Raji (cell line): ENCODE measurements around the gene STARD10.

ENCODE experiments used
- POLR2A ChIP-seq: IDR thresholded peaks from 2 replicates; pipeline ENCODE4 v1.6.1; 2011; ENCODE audit warnings: low read depth, low read length, control low read depth; ENCODE audit not compliant: insufficient read depth

STARD10 gene

DNA sequence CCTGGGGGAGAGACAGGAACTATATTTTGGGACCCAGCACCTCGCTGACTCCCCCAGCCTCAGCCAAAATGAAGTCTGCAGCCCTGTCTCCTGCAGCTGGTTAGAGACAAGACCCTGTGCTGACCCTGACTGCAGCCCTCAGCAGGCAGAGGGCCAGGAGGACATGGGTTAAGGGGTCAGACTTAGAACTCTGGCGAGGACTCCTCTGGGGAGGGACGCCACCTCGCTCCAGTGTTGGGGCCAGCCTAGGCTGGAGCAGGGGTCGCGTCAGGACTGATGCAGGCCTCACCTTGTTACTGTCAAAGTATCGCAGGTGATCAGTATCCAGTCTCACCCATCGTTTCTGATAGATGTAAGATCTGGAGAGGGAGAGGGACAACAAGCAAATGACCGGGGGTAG is 82.7 kb downstream of the STARD10 start:
- no peak for TF ChIP-seq POLR2A

DNA sequence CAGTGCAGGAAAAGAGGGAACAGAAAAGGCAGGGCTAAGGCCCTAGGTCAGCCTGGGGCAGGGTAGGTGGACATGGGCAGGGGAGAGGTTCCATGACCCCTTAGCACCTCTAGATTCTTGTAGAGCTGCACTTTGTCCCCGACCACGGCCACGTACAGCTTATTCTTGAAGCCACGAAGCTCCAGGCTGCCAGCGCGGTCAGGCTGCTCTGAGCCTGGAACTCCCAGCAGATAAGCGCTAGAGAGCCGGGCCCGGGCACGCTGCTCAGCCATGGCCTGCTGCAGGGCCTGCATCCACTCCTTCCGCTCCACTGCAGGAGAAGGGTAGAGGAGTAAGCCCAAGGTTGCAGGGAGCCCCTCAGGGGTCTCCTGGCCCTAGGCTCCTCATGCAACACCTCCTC is 83.6 kb downstream of the STARD10 start:
- TF ChIP-seq POLR2A: no peak

DNA sequence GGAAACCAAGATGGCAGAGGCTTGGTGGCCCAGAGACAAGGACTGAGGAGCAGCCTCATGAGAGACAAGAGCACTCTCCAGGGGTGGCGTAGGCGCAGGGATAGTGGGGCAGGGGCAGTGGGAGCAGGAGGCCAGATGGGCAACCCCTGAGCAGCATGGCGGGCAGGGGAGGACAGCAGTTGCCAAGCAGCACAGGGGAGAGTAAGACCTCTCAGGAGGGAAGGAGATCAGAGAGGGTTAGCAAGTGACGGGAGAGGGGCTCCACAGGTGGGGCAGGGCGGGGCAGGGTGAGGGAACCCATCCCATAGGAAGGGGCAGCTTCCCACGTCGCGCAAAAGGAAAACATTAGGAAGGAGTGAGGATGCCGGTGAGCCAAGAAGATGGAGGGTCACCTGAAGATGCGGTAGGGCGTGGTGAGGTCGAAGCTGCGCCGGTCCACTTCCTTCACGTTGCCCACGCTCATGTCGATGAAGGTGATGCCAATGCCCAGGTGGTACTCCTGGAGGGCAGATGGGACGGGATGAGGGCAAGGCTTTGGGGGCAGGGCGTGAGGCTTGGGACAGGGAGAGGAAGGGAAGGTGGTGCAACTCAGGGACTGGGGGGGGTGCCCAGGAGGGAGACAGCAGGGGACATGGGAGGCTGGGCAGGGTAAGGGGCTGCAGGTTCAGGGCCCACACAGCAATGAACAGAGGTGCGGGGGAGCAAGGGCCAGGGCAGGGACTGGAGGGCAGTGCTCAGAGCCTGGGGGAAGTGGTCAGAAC is 84.2 kb downstream of the STARD10 start:
- TF ChIP-seq POLR2A: no peak

DNA sequence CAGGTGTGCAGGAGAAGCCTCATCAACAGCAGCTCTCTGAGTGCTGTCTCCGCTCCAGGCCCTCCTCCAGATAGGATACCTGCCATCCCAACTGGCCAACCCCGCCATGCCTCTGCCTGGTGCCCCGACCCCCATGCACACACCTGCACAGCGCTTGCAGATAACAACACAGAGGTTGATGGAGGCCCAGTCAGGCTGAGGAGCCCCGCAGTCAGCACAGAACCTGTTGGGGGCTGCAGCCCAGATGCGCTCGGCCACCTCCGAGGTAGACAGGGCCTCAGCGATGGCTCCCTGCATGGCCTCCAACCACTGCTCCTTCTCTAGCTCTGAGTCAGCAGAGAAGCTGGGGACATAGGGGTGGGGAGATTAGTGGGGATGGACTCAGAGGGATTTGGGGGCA is 86.8 kb downstream of the STARD10 start:
- TF ChIP-seq POLR2A: no peak

DNA sequence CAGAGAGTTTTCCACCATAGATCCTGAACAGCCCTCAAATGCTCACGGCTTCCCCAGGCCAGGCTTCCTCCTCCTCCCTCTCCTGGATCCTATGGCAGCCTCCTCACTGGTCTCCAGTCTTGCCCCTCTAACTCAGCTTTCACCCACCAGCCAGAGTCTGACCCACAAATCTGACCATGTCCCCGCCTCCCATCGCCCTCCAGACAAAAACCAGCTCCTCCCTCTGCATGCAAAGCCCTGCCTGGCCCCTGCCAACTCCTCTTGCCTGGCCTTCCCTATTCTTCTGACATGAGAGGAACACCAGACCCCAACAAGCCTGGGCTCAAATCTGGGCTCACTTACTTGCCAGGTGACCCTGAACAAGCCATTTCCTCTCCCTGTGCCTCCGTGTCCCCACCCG is 87.3 kb downstream of the STARD10 start:
- no peak for TF ChIP-seq POLR2A

DNA sequence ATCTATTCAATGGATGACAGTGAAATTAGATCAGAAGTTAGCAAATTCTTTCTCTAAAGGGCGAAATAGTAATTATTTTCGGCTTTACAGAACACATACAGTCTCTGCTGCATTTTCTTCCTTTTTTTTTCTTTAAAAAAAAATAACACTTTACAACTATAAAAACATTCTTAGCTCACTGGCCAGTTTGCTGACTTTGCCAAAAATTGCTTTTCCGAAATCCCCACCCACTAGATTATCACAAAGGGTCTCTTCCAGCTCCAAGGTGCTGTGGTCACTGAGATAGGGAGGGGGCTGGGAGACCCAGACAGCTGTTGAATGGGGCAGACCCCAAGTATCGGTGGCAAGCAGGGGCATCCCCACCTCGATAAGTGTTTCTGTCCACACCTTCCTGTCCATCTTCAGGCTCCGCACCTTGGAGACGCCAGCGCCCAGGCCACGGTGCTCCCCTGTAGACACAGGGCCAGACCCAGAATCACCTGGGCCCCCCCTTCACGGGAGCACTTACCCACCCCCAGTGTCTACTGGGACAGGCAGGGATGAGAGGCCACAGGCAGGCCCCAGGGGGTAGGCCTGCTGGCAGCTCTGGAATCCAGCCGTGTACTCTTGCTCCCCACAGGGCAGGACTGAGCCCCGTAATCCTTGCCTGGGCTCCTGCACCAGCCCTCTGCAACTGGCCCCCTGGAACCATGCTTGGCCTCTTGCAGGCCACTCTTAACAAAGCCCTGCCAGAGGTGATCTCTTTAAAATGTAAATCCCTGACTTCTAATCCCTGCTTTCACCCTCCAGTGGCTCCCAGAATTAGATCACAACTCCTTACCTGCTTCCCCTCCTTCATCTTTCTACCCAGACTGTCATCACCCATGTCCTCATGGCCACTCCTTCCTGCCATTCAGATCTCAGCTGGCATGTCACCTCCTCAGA is 88.1 kb downstream of the STARD10 start:
- no peak for TF ChIP-seq POLR2A

DNA sequence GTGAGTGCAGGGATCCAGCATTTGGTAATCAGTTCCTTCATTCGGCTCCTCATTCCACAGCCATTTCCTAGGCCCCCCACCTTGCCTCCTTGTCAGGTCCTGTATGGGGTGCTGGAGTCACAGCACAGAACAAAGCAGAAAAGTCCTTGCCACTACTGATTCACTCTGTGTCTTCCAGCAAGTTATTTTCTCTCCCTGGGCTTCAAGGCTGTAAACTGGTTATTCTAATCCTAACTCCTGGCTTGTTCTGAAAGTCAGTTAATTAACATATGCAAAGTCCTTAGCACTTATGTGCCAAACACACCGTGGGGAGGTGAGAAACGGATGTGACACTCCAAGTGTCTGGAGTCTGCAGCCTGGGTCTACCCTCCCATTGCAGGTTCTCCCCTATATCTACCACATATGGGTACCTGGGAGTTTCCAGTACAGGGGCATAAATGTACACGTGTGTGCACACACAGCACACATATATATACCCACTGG is 89.0 kb downstream of the STARD10 start:
- no peak for TF ChIP-seq POLR2A
